ENCODE results near the gene GSKIP. TPM values are rescaled to one million over a fixed set of nuclear protein-coding genes. Genes with fewer than 3 reads are reported as not detected.
"Not testable (repeated sequence)": the region's sequence is repeated elsewhere in the genome, so short reads cannot be mapped to it uniquely, and the experiment has no call there.

Gene GSKIP
- 37.8 TPM for polyA plus RNA-seq (2013, experiment 1 of 2)
- polyA plus RNA-seq (2013, experiment 2 of 2): 39.2 TPM

GRCh38 chr14:96362965-96363750 lies at the start of gene GSKIP, which contains the start of gene ATG2B:
TSS of gene GSKIP (plus strand) at chr14:96363526. CDS start at chr14:96382248, 18,722 bp downstream.
TSS of gene ATG2B (minus strand) at chr14:96363341. CDS start at chr14:96362976, 365 bp downstream.
- Histone ChIP-seq H3K4me3 (ENCODE audit: extremely low read depth, insufficient read depth, low read length, poor library complexity, severe bottlenecking) (peak within 1 kb of the TSS; percentile 71), H3K9me3 (ENCODE audit: control insufficient read depth, low read length) (no peaks in the 10 kb centered on the region), H3K27ac (ENCODE audit: low read depth, low read length, severe bottlenecking) (peak within 1 kb of the TSS; percentile 88), H3K36me3 (ENCODE audit: control insufficient read depth, insufficient read depth, low read length) (peaks cover 7% of the 10 kb centered on the region), H3K4me1 (ENCODE audit: control insufficient read depth, insufficient read depth, low read length, poor library complexity, severe bottlenecking) (no peaks in the 10 kb centered on the region)
- WGBS, 2 experiments (ENCODE audit: insufficient coverage in 2 of 2): 1% methylated on average over 39 to 69 of the region's 92 CpGs

- H3K36me3 ChIP-seq (ENCODE audit: control insufficient read depth, insufficient read depth, low read length): peaks cover 28% of the 10 kb centered on the region
- H3K27ac ChIP-seq (ENCODE audit: low read depth, low read length, severe bottlenecking): no peak overlapping the region
- no peaks in the 10 kb centered on the region for H3K9me3 ChIP-seq (ENCODE audit: control insufficient read depth, low read length)
- no CpG with 5 or more reads among the region's 3 CpGs for WGBS, 2 experiments (ENCODE audit: insufficient coverage in 2 of 2)
- no peaks in the 10 kb centered on the region for H3K4me1 ChIP-seq (ENCODE audit: control insufficient read depth, insufficient read depth, low read length, poor library complexity, severe bottlenecking)
- no peak overlapping the region for H3K4me3 ChIP-seq (ENCODE audit: extremely low read depth, insufficient read depth, low read length, poor library complexity, severe bottlenecking)
These were observed 47.2 kb upstream of the GSKIP start for GRCh38 chr14:96316087-96316486.

- H3K36me3 ChIP-seq (ENCODE audit: control insufficient read depth, insufficient read depth, low read length): peaks cover 28% of the 10 kb centered on the region
- no peaks in the 10 kb centered on the region for H3K4me1 ChIP-seq (ENCODE audit: control insufficient read depth, insufficient read depth, low read length, poor library complexity, severe bottlenecking)
- 93 to 96% methylated on average over 9 of the region's 9 CpGs for WGBS, 2 experiments (ENCODE audit: insufficient coverage in 2 of 2)
- no peaks in the 10 kb centered on the region for H3K9me3 ChIP-seq (ENCODE audit: control insufficient read depth, low read length)
- H3K4me3 ChIP-seq (ENCODE audit: extremely low read depth, insufficient read depth, low read length, poor library complexity, severe bottlenecking): no peak overlapping the region
- H3K27ac ChIP-seq (ENCODE audit: low read depth, low read length, severe bottlenecking): no peak overlapping the region
These were observed 44.5 kb upstream of the GSKIP start for GRCh38 chr14:96318836-96319235.

- H3K4me1 ChIP-seq (ENCODE audit: control insufficient read depth, insufficient read depth, low read length, poor library complexity, severe bottlenecking): no peaks in the 10 kb centered on the region
- H3K4me3 ChIP-seq (ENCODE audit: extremely low read depth, insufficient read depth, low read length, poor library complexity, severe bottlenecking): no peak overlapping the region
- no peaks in the 10 kb centered on the region for H3K9me3 ChIP-seq (ENCODE audit: control insufficient read depth, low read length)
- no CpG with 5 or more reads among the region's 1 CpG for WGBS, 2 experiments (ENCODE audit: insufficient coverage in 2 of 2)
- peaks cover 26% of the 10 kb centered on the region for H3K36me3 ChIP-seq (ENCODE audit: control insufficient read depth, insufficient read depth, low read length)
- H3K27ac ChIP-seq (ENCODE audit: low read depth, low read length, severe bottlenecking): no peak overlapping the region
These were observed 42.7 kb upstream of the GSKIP start for GRCh38 chr14:96320605-96321004.

- H3K4me1 ChIP-seq (ENCODE audit: control insufficient read depth, insufficient read depth, low read length, poor library complexity, severe bottlenecking): no peaks in the 10 kb centered on the region
- H3K36me3 ChIP-seq (ENCODE audit: control insufficient read depth, insufficient read depth, low read length): peaks cover 20% of the 10 kb centered on the region
- no peaks in the 10 kb centered on the region for H3K9me3 ChIP-seq (ENCODE audit: control insufficient read depth, low read length)
- WGBS, 2 experiments (ENCODE audit: insufficient coverage in 2 of 2): 86 to 92% methylated on average over 5 to 6 of the region's 7 CpGs
- no peak overlapping the region for H3K4me3 ChIP-seq (ENCODE audit: extremely low read depth, insufficient read depth, low read length, poor library complexity, severe bottlenecking)
- no peak overlapping the region for H3K27ac ChIP-seq (ENCODE audit: low read depth, low read length, severe bottlenecking)
These were observed 39.1 kb upstream of the GSKIP start for GRCh38 chr14:96324219-96324618.

GRCh38 chr14:96338551-96338950 lies 24.8 kb upstream of the GSKIP start:
- no peak overlapping the region for H3K4me3 ChIP-seq (ENCODE audit: extremely low read depth, insufficient read depth, low read length, poor library complexity, severe bottlenecking)
- peaks cover 20% of the 10 kb centered on the region for H3K36me3 ChIP-seq (ENCODE audit: control insufficient read depth, insufficient read depth, low read length)
- H3K4me1 ChIP-seq (ENCODE audit: control insufficient read depth, insufficient read depth, low read length, poor library complexity, severe bottlenecking): no peaks in the 10 kb centered on the region
- no peaks in the 10 kb centered on the region for H3K9me3 ChIP-seq (ENCODE audit: control insufficient read depth, low read length)
- no peak overlapping the region for H3K27ac ChIP-seq (ENCODE audit: low read depth, low read length, severe bottlenecking)
- WGBS, 2 experiments (ENCODE audit: insufficient coverage in 2 of 2): no CpG with 5 or more reads among the region's 1 CpG

- Histone ChIP-seq H3K9me3 (ENCODE audit: control insufficient read depth, low read length) (no peaks in the 10 kb centered on the region), H3K4me1 (ENCODE audit: control insufficient read depth, insufficient read depth, low read length, poor library complexity, severe bottlenecking) (no peaks in the 10 kb centered on the region), H3K27ac (ENCODE audit: low read depth, low read length, severe bottlenecking) (no peak overlapping the region), H3K36me3 (ENCODE audit: control insufficient read depth, insufficient read depth, low read length) (peaks cover 15% of the 10 kb centered on the region), H3K4me3 (ENCODE audit: extremely low read depth, insufficient read depth, low read length, poor library complexity, severe bottlenecking) (no peak overlapping the region)
- WGBS, 2 experiments (ENCODE audit: insufficient coverage in 2 of 2): 70% methylated on average over 2 of the region's 3 CpGs; no CpG with 5 or more reads in 1 of the 2 experiments
These were observed 22.0 kb upstream of the GSKIP start for GRCh38 chr14:96341323-96341722.

- H3K36me3 ChIP-seq (ENCODE audit: control insufficient read depth, insufficient read depth, low read length): peaks cover under 1% of the 10 kb centered on the region
- no CpG with 5 or more reads among the region's 2 CpGs for WGBS, 2 experiments (ENCODE audit: insufficient coverage in 2 of 2)
- H3K4me3 ChIP-seq (ENCODE audit: extremely low read depth, insufficient read depth, low read length, poor library complexity, severe bottlenecking): no peak overlapping the region
- no peaks in the 10 kb centered on the region for H3K4me1 ChIP-seq (ENCODE audit: control insufficient read depth, insufficient read depth, low read length, poor library complexity, severe bottlenecking)
- H3K27ac ChIP-seq (ENCODE audit: low read depth, low read length, severe bottlenecking): no peak overlapping the region
- H3K9me3 ChIP-seq (ENCODE audit: control insufficient read depth, low read length): no peaks in the 10 kb centered on the region
These were observed 17.7 kb upstream of the GSKIP start for GRCh38 chr14:96345669-96346068.

- H3K4me1 ChIP-seq (ENCODE audit: control insufficient read depth, insufficient read depth, low read length, poor library complexity, severe bottlenecking); H3K27ac ChIP-seq (ENCODE audit: low read depth, low read length, severe bottlenecking); H3K9me3 ChIP-seq (ENCODE audit: control insufficient read depth, low read length); H3K36me3 ChIP-seq (ENCODE audit: control insufficient read depth, insufficient read depth, low read length); H3K4me3 ChIP-seq (ENCODE audit: extremely low read depth, insufficient read depth, low read length, poor library complexity, severe bottlenecking): not testable (repeated sequence)
- WGBS, 2 experiments (ENCODE audit: insufficient coverage in 2 of 2): no CpG with 5 or more reads among the region's 2 CpGs
These were observed 15.4 kb upstream of the GSKIP start for GRCh38 chr14:96347957-96348356.

GRCh38 chr14:96349286-96350075 lies 13.8 kb upstream of the GSKIP start:
- Histone ChIP-seq H3K27ac (ENCODE audit: low read depth, low read length, severe bottlenecking) (no peak overlapping the region), H3K4me3 (ENCODE audit: extremely low read depth, insufficient read depth, low read length, poor library complexity, severe bottlenecking) (no peak overlapping the region), H3K4me1 (ENCODE audit: control insufficient read depth, insufficient read depth, low read length, poor library complexity, severe bottlenecking) (no peaks in the 10 kb centered on the region), H3K9me3 (ENCODE audit: control insufficient read depth, low read length) (no peaks in the 10 kb centered on the region), H3K36me3 (ENCODE audit: control insufficient read depth, insufficient read depth, low read length) (peaks cover 4% of the 10 kb centered on the region)
- 75 to 81% methylated on average over 5 of the region's 7 CpGs for WGBS, 2 experiments (ENCODE audit: insufficient coverage in 2 of 2)
